Bronchial epithelial cell (primary cell): ENCODE data around the gene DLGAP4. TPM values are rescaled to one million over a fixed set of nuclear protein-coding genes. Genes with fewer than 3 reads are reported as not detected.
"Not testable (repeated sequence)": the region's sequence is repeated elsewhere in the genome, so short reads cannot be mapped to it uniquely, and the experiment has no call there.

Source experiments
- DNase-seq: peaks from one replicate; pipeline ENCODE4 v3.0.0-alpha.2; 2010; ENCODE audit warnings: low read depth
- FAIRE-seq: peaks from 2 replicates; lab custom pipeline; 2011; peaks lifted over from hg19 to GRCh38; lab: Jason Lieb, UNC
- H3K27me3 ChIP-seq: 2 replicates; pipeline ENCODE4 v1.5.1; 2011; ENCODE audit warnings: low read length; ENCODE audit not compliant: control insufficient read depth, insufficient read depth
- H3K36me3 ChIP-seq: 2 replicates; pipeline ENCODE4 v1.5.1; 2011; ENCODE audit warnings: low read length; ENCODE audit not compliant: control insufficient read depth, insufficient read depth
- H3K4me3 ChIP-seq: 2 replicates; pipeline ENCODE4 v1.5.1; 2011; ENCODE audit warnings: mild to moderate bottlenecking, low read depth, low read length, control low read depth
- total RNA-seq: library from RNA; depleted of rRNA; stranded (reverse); fragments of >200 nt; gene quantifications from 2 replicates; pipeline ENCODE4 v1.2.1, GENCODE V29; 2014
- TF ChIP-seq, protein P1 (sequence below): IDR thresholded peaks from 2 replicates; pipeline ENCODE4 v1.5.1; 2011; ENCODE audit warnings: mild to moderate bottlenecking, moderate library complexity, low read length, control low read depth, inconsistent platforms; ENCODE audit not compliant: insufficient read depth, severe bottlenecking

The DLGAP4 gene
- total RNA-seq, 1 donor from 2014 or later: 5.5 TPM

- no peak for DNase-seq
- no peak for FAIRE-seq
- Histone ChIP-seq H3K27me3 (no peaks in the 10 kb centered on the region), H3K36me3 (no peaks in the 10 kb centered on the region), H3K4me3 (no peak overlapping the region)
- TF ChIP-seq, protein P1, sequence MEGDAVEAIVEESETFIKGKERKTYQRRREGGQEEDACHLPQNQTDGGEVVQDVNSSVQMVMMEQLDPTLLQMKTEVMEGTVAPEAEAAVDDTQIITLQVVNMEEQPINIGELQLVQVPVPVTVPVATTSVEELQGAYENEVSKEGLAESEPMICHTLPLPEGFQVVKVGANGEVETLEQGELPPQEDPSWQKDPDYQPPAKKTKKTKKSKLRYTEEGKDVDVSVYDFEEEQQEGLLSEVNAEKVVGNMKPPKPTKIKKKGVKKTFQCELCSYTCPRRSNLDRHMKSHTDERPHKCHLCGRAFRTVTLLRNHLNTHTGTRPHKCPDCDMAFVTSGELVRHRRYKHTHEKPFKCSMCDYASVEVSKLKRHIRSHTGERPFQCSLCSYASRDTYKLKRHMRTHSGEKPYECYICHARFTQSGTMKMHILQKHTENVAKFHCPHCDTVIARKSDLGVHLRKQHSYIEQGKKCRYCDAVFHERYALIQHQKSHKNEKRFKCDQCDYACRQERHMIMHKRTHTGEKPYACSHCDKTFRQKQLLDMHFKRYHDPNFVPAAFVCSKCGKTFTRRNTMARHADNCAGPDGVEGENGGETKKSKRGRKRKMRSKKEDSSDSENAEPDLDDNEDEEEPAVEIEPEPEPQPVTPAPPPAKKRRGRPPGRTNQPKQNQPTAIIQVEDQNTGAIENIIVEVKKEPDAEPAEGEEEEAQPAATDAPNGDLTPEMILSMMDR: no peak
Observed at GRCh38 chr20:36373089-36373488, 67.0 kb downstream of the DLGAP4 start.

GRCh38 chr20:36374995-36375394 lies 68.9 kb downstream of the DLGAP4 start:
- no peaks in the 10 kb centered on the region for H3K36me3 ChIP-seq
- no peak overlapping the region for H3K4me3 ChIP-seq
- no peak for FAIRE-seq
- no peak for DNase-seq
- no peaks in the 10 kb centered on the region for H3K27me3 ChIP-seq
- TF ChIP-seq, protein P1: no peak

- H3K27me3 ChIP-seq: no peaks in the 10 kb centered on the region
- H3K4me3 ChIP-seq: no peak overlapping the region
- FAIRE-seq (no peak), DNase-seq (no peak)
- TF ChIP-seq, protein P1: no peak
- no peaks in the 10 kb centered on the region for H3K36me3 ChIP-seq
Observed at GRCh38 chr20:36377348-36378326, 71.5 kb downstream of the DLGAP4 start.

DNA sequence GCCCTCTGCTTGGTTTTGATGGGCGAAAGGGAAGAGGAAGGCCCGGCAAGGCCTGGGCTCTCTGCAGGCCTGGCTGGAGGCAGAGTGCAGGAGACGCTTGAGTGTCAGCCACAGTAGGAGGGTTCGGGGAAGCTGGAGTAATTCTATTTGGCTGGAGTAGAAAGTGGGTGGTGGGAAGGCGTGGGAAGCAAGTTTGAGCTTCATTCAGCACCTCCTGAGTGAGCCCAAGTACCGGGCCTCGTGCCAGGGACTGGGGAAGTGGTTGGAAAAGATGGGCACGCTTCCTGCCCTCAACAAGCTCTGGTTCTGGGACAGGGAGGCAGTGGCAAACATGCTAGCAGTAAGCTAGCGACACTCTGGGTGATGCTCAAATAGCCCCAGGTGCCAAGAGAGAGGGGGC lies 72.5 kb downstream of the DLGAP4 start:
- H3K27me3 ChIP-seq: no peaks in the 10 kb centered on the region
- FAIRE-seq (no peak), DNase-seq (no peak)

GRCh38 chr20:36379914-36380313 lies 73.8 kb downstream of the DLGAP4 start:
- not testable (repeated sequence) for H3K4me3 ChIP-seq, H3K36me3 ChIP-seq, FAIRE-seq, H3K27me3 ChIP-seq, DNase-seq

More for the DNA sequence above, 72.5 kb downstream of the DLGAP4 start:
- Histone ChIP-seq H3K4me3 (no peak overlapping the region), H3K36me3 (no peaks in the 10 kb centered on the region)
- TF ChIP-seq, protein P1: no peak

DNA sequence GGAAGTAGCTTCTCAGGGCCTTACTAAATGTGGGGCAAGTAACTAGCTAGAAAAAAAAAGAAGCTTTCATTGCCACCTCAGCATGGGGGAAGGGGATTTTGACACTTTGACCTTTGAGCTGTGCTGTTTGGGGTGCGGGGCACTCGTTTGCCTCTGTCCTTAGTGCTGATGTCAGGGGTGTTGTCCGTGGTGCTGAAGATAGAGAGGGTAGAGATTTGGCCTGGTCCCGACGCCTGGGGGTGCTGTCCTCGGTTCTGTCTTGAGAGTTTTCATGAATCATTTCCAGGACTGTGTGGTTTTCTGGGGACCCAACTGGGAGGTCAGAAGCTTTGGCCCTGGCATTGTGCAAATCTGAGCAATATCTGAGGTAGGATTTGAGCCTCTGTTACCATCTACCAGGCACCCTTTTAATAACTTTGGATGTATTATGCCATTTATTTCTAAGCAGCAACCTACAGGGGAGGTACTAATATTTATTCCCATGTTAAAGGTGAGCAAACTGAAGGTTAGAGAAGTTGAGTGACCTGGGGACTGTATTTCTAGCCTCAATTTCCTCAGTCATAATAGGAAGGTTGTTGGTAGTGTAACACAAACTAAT lies 78.0 kb downstream of the DLGAP4 start:
- FAIRE-seq (no peak), DNase-seq (peak; percentile 17)
- H3K4me3 ChIP-seq: no peak overlapping the region
- no peaks in the 10 kb centered on the region for H3K27me3 ChIP-seq
- no peaks in the 10 kb centered on the region for H3K36me3 ChIP-seq
- TF ChIP-seq, protein P1: peak; percentile 33
